HG03280 (cell line): ENCODE data around the gene PRKD2.

Experiments used
- ATAC-seq: cut with Tn5 transposase; IDR thresholded peaks from one replicate; pipeline ENCODE4 v1.9.1; 2021; ENCODE audit warnings: mild to moderate bottlenecking, moderate library complexity; ENCODE audit not compliant: unreplicated experiment

Gene PRKD2

GRCh38 chr19:46742926-46743480, 26.1 kb upstream of the PRKD2 start:
- no peak for ATAC-seq

DNA sequence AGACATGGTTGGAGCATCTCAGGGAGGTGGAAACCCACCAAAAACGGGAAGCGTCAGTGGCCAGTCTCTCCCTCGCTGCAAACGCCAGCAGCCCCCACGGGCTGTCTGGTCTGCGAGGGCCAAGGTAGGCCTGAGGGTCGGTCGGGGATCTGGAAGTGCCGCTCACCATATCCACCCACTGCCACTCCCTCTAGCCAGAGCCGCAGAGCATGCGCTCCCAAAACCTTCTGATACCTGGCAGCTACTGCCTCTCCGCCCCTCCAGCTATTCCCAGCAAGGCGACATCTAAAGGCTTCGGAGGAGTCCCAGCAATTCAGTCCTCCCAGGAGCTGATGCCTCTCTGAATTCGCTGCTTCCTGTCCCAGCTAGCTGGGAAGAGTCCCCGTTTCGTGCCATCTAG, 24.5 kb upstream of the PRKD2 start:
- ATAC-seq = no peak

GRCh38 chr19:46739290-46739771, 22.4 kb upstream of the PRKD2 start:
- no peak for ATAC-seq

DNA sequence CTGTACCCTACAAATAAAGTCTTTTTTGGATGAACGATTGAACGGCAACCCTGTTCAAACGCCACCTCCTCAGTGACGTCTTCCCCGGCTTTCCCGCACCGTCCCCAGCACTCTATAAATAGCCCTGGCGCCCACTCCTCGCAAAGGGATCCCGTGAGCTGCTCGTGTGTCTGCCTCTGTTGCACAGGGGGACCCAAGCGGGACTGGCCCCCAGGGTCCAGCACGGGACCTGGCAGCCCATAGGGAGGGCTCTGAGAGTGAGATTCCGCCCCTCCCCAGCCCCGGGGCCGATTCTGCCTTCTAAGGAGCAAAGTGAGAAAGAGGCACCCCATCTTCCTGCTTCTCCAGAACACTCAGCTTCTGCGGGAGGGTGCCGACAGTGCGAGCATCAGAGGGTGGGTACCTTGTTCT, 20.9 kb upstream of the PRKD2 start:
- ATAC-seq = no peak

DNA sequence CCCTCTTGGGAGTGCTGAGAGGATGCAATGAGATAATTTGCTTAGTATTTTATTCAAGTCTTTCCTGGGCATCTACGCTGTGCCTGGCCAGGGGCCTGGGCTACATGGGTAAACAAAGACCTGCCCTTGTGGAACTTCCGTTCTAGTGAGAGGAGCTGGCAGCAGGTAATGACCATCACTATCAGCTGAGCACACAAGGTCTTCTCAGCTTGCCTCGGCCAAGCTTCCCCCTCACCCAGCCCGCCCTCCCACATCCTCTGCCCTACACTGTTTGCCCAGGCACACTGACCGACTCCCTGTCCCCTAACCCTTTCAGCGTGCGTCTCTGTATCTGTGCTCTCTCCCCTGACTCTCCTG, 20.4 kb upstream of the PRKD2 start:
- ATAC-seq = no peak

GRCh38 chr19:46736531-46737297, 19.8 kb upstream of the PRKD2 start:
- no peak for ATAC-seq

DNA sequence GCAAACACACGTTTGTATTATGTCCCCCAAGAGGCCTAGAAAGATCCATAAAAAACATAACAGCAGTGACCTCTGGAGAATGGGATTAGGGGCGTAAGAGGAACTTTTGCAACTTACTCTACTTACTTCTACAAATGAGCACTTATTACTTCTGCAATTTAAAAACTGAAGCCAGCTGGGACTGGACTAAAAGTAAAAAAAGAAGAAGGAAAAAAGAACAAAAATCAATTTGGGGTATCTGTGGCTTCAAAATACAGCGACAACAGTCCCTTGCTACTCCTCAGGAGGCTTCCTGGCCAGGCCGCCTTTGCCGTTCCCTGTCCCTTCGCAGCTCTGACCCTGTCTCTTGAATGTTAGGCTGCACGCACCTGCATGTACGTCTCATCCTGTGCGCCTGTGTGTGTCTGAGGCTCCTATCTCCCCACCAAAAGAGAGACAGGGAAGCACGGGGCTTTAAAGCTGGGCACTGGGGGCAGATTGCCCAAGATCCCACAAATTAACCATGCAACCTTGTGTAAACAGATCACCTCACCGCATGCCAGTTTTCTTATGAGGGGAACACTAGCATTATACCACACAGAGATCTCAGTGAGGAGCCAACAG, 16.9 kb upstream of the PRKD2 start:
- ATAC-seq = no peak

DNA sequence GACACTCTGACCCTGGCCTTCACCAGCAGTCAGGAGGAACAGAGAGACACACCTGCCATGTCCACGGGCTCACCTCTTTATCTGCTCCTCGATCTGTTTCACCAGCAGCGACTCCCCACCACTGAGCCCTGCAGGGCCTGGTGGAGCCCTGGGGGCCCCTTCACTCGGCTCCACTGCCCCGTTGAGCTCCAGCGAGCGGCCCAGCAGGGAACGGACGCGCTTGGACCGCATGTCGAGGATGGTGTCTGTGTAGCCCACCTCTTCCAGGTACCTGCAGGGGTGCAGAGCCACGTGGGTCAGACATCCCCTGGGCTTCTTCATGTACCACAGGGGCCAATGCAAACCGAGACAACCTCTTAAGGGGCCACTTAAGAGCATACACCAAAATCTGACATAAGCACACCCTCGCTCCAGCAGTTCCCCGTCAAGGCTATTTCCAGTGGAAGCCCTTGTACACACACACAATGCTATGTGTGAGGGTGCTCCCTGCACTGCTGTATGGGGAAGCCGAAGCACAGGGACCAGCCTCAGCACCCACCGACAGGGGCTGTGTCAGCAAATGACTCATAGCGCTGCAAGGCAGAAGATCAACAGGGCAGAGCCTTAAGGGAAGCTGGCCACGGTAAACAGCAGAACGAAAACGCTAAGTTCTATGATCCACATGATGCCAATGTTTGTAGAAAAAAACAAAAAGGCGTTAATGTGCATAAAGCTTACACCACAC, 16.2 kb upstream of the PRKD2 start:
- ATAC-seq = no peak

DNA sequence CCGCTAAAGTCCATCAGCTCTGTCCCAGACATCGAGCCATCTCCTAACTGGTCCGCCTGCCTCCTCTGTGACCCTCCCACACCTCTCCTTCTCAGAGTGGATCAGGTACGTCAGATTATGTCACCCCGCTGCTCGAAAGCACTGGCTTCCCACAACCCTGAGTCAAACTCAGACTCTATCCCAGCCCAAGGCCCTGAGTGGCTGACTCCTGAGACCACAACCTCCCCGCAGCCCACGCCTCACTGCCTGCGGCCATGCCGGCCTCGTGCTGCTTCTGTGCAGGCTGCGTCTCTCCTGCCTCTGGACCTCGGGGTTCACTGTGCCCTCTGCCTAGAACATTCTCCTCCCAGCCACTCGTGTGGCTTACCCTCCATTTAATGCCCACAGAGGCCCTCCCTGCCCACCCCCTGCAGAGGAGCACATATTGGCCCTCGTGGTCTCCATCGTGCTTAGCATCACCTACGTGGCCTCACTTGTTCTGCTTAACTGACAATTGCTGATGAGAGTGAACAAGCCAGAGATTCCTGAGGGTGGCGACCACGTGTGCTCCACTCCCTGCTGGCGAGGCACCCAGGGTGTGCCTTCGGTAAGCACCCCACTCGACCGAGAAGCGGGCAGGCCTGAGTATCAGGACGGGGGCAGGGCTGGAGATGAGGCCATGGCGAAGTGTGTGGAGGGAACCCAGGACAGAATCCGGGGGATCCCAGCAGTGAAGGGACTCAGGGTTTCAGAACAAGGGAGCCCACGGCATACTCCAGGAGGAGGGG, 15.4 kb upstream of the PRKD2 start:
- ATAC-seq = no peak

GRCh38 chr19:46731584-46731983, 14.7 kb upstream of the PRKD2 start:
- ATAC-seq = no peak

- ATAC-seq = no peak
Measured at GRCh38 chr19:46731007-46731501, 14.1 kb upstream of the PRKD2 start.

GRCh38 chr19:46730595-46730994, 13.7 kb upstream of the PRKD2 start:
- no peak for ATAC-seq

- no peak for ATAC-seq
Measured at GRCh38 chr19:46730187-46730586, 13.3 kb upstream of the PRKD2 start.

DNA sequence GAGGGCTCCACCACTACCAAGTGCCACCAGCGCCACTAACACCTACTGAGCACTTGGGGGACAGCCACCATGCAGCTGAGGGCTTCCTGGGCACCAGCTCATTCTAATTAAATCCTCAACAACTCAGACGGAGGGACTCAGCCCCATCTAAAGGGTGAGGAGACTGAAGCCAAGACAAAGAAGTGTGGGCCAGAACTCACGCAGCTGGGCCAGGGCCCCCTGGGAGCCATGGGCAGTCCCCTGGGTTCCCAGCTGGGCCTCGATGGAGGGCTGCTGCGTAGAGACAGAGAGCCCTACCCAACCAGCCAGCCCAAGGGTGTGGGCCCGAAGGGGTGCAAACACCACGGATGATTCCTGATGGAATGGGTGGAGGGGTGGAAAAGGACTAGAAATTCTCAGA, 12.8 kb upstream of the PRKD2 start:
- ATAC-seq = no peak

GRCh38 chr19:46728693-46729339, 11.9 kb upstream of the PRKD2 start:
- ATAC-seq = no peak

DNA sequence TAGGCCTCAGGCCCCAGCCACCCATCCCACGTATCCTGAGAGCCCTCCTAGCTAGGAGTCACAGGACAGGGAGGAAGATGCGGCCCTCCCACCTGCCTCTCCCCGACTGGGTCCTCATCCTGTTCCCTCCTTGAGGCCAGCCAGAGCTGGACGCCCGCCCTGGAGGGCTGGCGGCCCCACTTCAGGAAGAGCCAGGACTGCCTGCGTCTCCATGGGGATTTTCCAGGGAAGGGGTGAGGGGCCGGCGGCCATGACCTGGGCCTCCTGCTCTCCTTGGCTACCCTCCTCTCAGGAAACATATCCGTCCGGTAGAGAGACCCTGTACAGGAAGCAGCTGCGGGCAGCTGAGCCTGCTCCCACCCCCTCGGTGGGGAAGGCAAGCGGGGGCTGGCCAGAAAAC, 11.3 kb upstream of the PRKD2 start:
- no peak for ATAC-seq

- no peak for ATAC-seq
Measured at GRCh38 chr19:46727757-46728156, 10.8 kb upstream of the PRKD2 start.

GRCh38 chr19:46726971-46727501, 10.1 kb upstream of the PRKD2 start:
- no peak for ATAC-seq

GRCh38 chr19:46726551-46726950, 9.6 kb upstream of the PRKD2 start:
- ATAC-seq = no peak

GRCh38 chr19:46725859-46726393, 9.0 kb upstream of the PRKD2 start:
- ATAC-seq = no peak
